HL-60 (cell line): ENCODE measurements around the gene GPR153.

ENCODE experiments used
- DNase-seq, 2 experiments: peaks; one replicate each; pipeline ENCODE4 v3.0.0-alpha.2; 2010 to 2020; ENCODE audit warnings: low read depth in 1 of 2, low spot score in 1 of 2
- H3K27ac ChIP-seq: fragments of 250-450 bp; sonication (Bioruptor Pico); replicated peaks from 2 replicates; pipeline ENCODE4 v1.5.1; 2020; ENCODE audit warnings: mild to moderate bottlenecking, moderate library complexity
- H3K27me3 ChIP-seq: fragments of 250-450 bp; sonication (Bioruptor Pico); 2 replicates; pipeline ENCODE4 v1.5.1; 2021; ENCODE audit warnings: mild to moderate bottlenecking, moderate library complexity; ENCODE audit not compliant: insufficient read depth, poor library complexity, severe bottlenecking
- H3K4me3 ChIP-seq: replicated peaks from 2 replicates; pipeline ENCODE4 v1.5.1; 2011; ENCODE audit warnings: mild to moderate bottlenecking, control low read depth, low read length; ENCODE audit not compliant: insufficient read depth
- GABPA ChIP-seq: IDR thresholded peaks from 2 replicates; pipeline ENCODE4 v1.6.1; 2012; ENCODE audit warnings: low read depth
- POLR2AphosphoS5 ChIP-seq: IDR thresholded peaks from 2 replicates; pipeline ENCODE4 v1.6.1; 2012; ENCODE audit warnings: low read depth
- SPI1 ChIP-seq: IDR thresholded peaks from 2 replicates; pipeline ENCODE4 v1.6.1; 2012; ENCODE audit warnings: low read depth, mild to moderate bottlenecking, borderline replicate concordance
- TF ChIP-seq, protein P1 (sequence below): IDR thresholded peaks from one replicate; pipeline ENCODE4 v1.5.1; 2011; ENCODE audit warnings: low read length, control low read depth, inconsistent platforms; ENCODE audit not compliant: insufficient read depth
- TF ChIP-seq, protein P2 (sequence below): IDR thresholded peaks from 2 replicates; pipeline ENCODE4 v1.6.1; 2012; ENCODE audit warnings: low read depth; ENCODE audit not compliant: insufficient replicate concordance

GPR153 gene

DNA sequence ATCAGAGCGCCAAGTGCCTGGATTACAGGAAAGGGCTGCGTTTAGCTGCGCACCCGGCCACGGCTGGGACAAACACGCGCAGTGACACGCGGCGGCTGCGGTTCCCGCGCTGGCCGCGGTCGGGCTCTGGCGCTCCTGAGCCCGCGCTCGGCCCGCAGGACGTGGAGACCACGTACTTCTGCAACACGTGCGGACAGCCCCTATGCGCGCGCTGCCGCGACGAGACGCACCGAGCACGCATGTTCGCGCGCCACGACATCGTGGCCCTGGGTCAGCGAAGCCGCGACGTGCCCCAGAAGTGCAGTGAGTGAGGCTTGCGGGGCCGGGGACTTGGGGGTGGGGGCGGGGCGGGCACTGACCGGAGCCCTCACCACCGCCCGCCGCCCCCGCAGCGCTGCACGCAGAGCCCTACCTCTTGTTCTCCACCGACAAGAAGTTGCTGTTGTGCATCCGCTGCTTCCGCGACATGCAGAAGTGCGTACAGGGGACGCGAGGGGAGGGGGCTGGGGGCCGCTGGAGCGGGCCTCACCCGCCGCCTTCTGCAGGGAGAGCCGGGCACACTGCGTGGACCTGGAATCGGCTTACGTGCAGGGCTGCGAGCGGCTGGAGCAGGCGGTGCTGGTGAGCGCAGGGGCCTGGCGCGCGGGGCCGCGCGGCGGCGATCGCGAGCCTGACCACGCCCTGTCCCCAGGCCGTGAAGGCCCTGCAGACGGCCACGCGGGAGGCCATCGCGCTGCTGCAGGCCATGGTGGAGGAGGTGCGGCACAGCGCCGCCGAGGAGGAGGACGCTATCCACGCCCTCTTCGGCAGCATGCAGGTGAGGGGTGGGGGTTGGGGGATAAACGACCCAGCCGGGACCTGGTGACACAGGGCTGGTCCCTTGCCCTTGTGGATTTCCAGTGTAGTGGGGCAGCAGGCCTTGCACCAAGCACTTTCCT lies 51.9 kb downstream of the GPR153 start:
- no peak overlapping the region for H3K27ac ChIP-seq
- peak overlapping the region; percentile 44 for H3K4me3 ChIP-seq
- TF ChIP-seq, protein P1, sequence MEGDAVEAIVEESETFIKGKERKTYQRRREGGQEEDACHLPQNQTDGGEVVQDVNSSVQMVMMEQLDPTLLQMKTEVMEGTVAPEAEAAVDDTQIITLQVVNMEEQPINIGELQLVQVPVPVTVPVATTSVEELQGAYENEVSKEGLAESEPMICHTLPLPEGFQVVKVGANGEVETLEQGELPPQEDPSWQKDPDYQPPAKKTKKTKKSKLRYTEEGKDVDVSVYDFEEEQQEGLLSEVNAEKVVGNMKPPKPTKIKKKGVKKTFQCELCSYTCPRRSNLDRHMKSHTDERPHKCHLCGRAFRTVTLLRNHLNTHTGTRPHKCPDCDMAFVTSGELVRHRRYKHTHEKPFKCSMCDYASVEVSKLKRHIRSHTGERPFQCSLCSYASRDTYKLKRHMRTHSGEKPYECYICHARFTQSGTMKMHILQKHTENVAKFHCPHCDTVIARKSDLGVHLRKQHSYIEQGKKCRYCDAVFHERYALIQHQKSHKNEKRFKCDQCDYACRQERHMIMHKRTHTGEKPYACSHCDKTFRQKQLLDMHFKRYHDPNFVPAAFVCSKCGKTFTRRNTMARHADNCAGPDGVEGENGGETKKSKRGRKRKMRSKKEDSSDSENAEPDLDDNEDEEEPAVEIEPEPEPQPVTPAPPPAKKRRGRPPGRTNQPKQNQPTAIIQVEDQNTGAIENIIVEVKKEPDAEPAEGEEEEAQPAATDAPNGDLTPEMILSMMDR = peak; percentile 49
- TF ChIP-seq SPI1 = no peak
- H3K27me3 ChIP-seq = peaks cover 20% of the 10 kb centered on the region
- DNase-seq = peak; percentile 45 to 84

DNA sequence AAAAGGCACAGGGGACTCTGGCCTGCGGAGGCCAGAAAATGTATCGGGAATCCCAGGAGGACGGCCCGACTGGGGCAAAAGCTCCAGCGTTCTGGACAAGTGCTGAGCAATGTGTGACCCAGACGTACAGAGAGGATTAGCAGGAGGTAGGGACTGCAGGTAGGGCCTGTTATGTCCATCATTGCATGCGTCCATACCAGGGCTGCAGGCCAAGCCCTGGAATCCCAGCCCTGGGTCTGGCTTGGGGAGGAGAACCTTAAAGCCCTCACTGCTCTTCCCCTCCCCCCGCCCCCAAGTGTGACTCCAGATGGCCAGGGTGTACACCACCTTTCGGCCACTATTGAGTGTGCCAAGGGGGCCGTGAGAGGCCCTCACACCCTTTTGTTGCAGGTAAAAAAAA lies 53.0 kb downstream of the GPR153 start:
- DNase-seq = no peak

DNA sequence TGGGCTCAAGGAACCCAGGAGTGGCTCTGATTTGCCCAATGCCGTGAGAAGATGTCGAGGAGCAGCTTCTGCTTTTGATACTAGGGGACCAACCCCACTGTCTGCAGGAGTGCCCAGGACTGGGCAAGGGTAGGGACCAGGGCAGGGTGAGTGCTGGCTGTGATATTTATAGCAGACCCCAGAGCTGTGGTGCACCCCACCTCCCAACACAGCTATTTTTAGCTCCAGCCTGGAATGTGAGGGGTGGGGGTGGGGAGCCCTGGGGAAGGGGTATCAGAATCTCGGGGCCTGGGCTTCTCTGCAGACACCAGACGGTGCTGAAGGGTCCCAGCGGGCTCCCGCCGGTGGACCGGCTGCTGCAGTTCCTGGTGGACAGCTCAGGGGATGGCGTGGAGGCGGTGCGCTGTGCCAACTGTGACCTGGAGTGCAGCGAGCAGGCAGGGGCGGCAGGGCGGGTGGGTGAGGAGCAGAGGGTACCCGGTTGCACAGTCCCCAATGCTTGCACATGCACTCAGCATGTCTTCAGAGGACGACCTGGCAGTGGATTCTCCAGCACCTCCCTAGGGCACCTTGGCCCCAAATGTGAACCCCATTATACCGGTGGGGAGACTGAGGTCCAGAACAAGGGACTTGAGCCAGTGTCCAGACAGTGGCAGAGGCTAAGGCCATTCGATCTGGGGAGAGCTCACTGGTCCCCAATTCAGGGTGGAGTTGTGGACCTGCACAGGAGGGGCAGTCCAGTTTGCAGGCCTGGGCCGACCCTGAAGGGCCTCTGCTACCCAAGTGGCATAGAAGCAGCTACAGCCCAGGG lies 53.6 kb downstream of the GPR153 start:
- Histone ChIP-seq H3K27me3 (peaks cover 20% of the 10 kb centered on the region), H3K4me3 (no peak overlapping the region), H3K27ac (no peak overlapping the region)
- TF ChIP-seq, protein P2, sequence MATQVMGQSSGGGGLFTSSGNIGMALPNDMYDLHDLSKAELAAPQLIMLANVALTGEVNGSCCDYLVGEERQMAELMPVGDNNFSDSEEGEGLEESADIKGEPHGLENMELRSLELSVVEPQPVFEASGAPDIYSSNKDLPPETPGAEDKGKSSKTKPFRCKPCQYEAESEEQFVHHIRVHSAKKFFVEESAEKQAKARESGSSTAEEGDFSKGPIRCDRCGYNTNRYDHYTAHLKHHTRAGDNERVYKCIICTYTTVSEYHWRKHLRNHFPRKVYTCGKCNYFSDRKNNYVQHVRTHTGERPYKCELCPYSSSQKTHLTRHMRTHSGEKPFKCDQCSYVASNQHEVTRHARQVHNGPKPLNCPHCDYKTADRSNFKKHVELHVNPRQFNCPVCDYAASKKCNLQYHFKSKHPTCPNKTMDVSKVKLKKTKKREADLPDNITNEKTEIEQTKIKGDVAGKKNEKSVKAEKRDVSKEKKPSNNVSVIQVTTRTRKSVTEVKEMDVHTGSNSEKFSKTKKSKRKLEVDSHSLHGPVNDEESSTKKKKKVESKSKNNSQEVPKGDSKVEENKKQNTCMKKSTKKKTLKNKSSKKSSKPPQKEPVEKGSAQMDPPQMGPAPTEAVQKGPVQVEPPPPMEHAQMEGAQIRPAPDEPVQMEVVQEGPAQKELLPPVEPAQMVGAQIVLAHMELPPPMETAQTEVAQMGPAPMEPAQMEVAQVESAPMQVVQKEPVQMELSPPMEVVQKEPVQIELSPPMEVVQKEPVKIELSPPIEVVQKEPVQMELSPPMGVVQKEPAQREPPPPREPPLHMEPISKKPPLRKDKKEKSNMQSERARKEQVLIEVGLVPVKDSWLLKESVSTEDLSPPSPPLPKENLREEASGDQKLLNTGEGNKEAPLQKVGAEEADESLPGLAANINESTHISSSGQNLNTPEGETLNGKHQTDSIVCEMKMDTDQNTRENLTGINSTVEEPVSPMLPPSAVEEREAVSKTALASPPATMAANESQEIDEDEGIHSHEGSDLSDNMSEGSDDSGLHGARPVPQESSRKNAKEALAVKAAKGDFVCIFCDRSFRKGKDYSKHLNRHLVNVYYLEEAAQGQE = no peak
- TF ChIP-seq POLR2AphosphoS5 (no peak), GABPA (no peak), SPI1 (no peak)
- TF ChIP-seq, protein P1 = no peak
- no peak for DNase-seq

More for the DNA sequence above, 53.0 kb downstream of the GPR153 start:
- TF ChIP-seq, protein P2 = no peak
- TF ChIP-seq GABPA (no peak), POLR2AphosphoS5 (no peak), SPI1 (no peak)
- TF ChIP-seq, protein P1 = no peak
- Histone ChIP-seq H3K4me3 (no peak overlapping the region), H3K27me3 (peaks cover 20% of the 10 kb centered on the region), H3K27ac (no peak overlapping the region)
